Gastrocnemius medialis (tissue), 4 donors: ENCODE measurements around the gene PCDHA2.

Experiments
- CTCF ChIP-seq, 5 experiments: fragments of 450-650 bp in 3 of 5; fragments of 200-600 bp in 2 of 5; sonication (generic) in 2 of 5; IDR thresholded peaks in 4 of 5; conservative IDR thresholded peaks in 1 of 5; 1 replicate in 4 of 5; 2 replicates in 1 of 5; pipeline ENCODE4 v1.5.1; 2016 to 2019; ENCODE audit warnings: antibody characterized with exemption in 5 of 5, mild to moderate bottlenecking in 3 of 5, moderate library complexity in 3 of 5
- POLR2A ChIP-seq, 2 donors: fragments of 450-650 bp; IDR thresholded peaks; one replicate each; pipeline ENCODE4 v1.6.1; 2017; ENCODE audit warnings: antibody characterized with exemption in 2 of 2, mild to moderate bottlenecking in 2 of 2, moderate library complexity in 2 of 2

GRCh38 chr5:140806834-140807775, 12.5 kb downstream of the PCDHA2 start, which contains the start of gene PCDHA4:
- peak in 2 of 5 experiments; percentile 6 to 38 for TF ChIP-seq CTCF (IDR thresholded peaks at IDR 0.05 in 4 of 5, conservative IDR thresholded peaks at IDR 0.05 in 1 of 5)
- no peak for TF ChIP-seq POLR2A (IDR thresholded peaks at IDR 0.05)
